ENCODE data around the gene ARSB. TPM values are rescaled to one million over a fixed set of nuclear protein-coding genes. Genes with fewer than 3 reads are reported as not detected.

ARSB gene
- total RNA-seq, 6 donors from 2014 or later: 9.8 to 24.1 (median 18.7) TPM

DNA sequence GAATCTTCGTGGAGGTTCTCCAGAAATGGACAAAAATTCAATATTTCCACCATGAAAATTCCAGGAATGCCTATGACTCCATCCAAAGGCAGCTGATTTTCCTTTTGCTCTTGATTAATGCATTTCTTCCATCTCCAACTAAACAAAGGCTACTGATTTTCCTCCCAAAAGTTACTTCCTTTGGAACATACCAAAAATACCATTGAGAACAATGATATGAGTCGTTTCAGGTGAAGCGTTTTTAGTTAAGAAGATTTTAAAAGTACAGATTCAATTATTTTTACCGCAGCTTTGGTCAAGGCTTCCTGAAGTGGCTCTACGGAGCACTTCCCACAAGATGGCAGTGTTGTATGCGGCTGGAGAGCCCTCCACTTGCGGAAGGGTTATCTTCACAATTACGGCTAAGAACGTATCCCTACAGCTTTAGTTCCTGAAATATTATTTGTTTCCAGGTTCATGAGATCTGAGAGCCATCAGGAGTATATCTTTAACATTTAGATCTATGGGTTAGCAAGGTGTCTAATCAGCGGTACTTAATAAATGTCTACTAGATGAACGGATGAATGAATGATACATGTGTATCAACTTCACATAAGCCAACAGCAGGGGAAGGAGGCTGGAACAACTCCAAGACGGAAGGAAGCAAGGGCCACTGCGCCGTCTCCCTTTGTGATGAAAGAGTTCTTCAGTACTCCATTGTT lies 35.9 kb upstream of the ARSB start:
- H3K36me3 ChIP-seq: no peaks in the 10 kb centered on the region
- H3K9me3 ChIP-seq: no peaks in the 10 kb centered on the region
- H3K4me3 ChIP-seq: peak overlapping the region in 1 of 4 donors; percentile 8
- TF ChIP-seq, protein P1, sequence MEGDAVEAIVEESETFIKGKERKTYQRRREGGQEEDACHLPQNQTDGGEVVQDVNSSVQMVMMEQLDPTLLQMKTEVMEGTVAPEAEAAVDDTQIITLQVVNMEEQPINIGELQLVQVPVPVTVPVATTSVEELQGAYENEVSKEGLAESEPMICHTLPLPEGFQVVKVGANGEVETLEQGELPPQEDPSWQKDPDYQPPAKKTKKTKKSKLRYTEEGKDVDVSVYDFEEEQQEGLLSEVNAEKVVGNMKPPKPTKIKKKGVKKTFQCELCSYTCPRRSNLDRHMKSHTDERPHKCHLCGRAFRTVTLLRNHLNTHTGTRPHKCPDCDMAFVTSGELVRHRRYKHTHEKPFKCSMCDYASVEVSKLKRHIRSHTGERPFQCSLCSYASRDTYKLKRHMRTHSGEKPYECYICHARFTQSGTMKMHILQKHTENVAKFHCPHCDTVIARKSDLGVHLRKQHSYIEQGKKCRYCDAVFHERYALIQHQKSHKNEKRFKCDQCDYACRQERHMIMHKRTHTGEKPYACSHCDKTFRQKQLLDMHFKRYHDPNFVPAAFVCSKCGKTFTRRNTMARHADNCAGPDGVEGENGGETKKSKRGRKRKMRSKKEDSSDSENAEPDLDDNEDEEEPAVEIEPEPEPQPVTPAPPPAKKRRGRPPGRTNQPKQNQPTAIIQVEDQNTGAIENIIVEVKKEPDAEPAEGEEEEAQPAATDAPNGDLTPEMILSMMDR (IDR thresholded peaks at IDR 0.05): peak in 5 of 6 experiments; percentile 47 to 59 (median 57)
- TF ChIP-seq POLR2A (IDR thresholded peaks at IDR 0.05): no peak
- WGBS, 2 donors: 12 to 13% methylated on average over 14 of the region's 14 CpGs
- ATAC-seq (ENCODE audit: low FRiP score in 2 of 2): peak; percentile 75 to 91
- H3K4me1 ChIP-seq: peaks cover 4 to 10% (median 7%) of the 10 kb centered on the region in 4 donors
- H3K27me3 ChIP-seq: no peaks in the 10 kb centered on the region
- peak in 1 of 2 donors; percentile 52 for DNase-seq
- no peak overlapping the region for H3K27ac ChIP-seq

DNA sequence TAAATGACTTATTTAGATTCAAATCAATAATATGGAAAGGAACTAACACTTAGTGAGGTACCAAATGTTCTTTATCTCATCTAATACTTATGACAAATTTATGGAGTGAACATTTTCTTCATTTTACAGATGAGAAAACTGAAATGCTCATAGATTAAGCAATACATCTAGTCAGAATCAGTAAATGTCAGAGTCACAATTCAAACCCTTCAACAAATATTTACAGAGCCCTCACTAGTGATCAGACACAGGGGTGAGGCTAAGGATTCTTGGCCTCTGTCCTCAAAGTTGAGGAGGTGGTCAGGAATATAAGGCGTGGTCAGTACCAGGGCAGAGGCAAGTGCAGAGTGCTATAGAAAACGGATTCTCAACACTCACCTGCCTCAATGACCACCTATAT lies 29.5 kb upstream of the ARSB start:
- 71 to 83% methylated on average over 2 of the region's 2 CpGs for WGBS, 2 donors

DNA sequence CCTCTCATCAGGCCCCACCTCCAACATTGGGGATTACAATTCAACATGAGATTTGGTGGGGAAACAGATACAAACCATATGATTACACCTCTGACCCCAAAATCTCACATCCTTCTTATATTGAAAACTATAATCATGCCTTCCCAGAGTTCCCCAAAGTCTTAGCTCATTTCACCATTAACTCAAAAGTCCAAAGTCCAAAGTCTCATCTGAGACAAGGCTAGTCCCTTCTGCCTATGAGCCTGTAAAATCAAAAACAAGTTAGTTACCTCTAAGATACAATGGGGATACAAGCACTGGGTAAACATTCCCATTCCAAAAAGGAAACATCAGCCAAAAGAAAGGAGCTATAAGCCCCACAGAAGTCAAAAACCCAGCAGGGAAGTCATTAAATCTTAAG lies 26.8 kb upstream of the ARSB start:
- H3K27ac ChIP-seq: no peak overlapping the region
- no peak for TF ChIP-seq POLR2A (IDR thresholded peaks at IDR 0.05)
- TF ChIP-seq, protein P1 (IDR thresholded peaks at IDR 0.05): no peak
- no peak for TF ChIP-seq POLR2AphosphoS5 (IDR thresholded peaks at IDR 0.05)
- TF ChIP-seq EP300 (IDR thresholded peaks at IDR 0.05): no peak
- H3K4me3 ChIP-seq: no peak overlapping the region
- ATAC-seq (ENCODE audit: low FRiP score in 2 of 2) (no peak), DNase-seq (no peak)
- no peaks in the 10 kb centered on the region for H3K4me1 ChIP-seq
- H3K36me3 ChIP-seq: no peaks in the 10 kb centered on the region
- H3K27me3 ChIP-seq: no peaks in the 10 kb centered on the region
- peaks cover 0 to 6% (median 0%) of the 10 kb centered on the region in 4 donors for H3K9me3 ChIP-seq

More for the DNA sequence above, 29.5 kb upstream of the ARSB start:
- Histone ChIP-seq H3K36me3 (no peaks in the 10 kb centered on the region), H3K27me3 (no peaks in the 10 kb centered on the region), H3K9me3 (peaks cover 0 to 6% (median 0%) of the 10 kb centered on the region in 4 donors), H3K4me1 (no peaks in the 10 kb centered on the region), H3K27ac (no peak overlapping the region), H3K4me3 (no peak overlapping the region)
- TF ChIP-seq POLR2AphosphoS5 (IDR thresholded peaks at IDR 0.05) (no peak), EP300 (IDR thresholded peaks at IDR 0.05) (no peak), POLR2A (IDR thresholded peaks at IDR 0.05) (no peak)
- TF ChIP-seq, protein P1 (IDR thresholded peaks at IDR 0.05): no peak
- DNase-seq (no peak), ATAC-seq (ENCODE audit: low FRiP score in 2 of 2) (no peak)

DNA sequence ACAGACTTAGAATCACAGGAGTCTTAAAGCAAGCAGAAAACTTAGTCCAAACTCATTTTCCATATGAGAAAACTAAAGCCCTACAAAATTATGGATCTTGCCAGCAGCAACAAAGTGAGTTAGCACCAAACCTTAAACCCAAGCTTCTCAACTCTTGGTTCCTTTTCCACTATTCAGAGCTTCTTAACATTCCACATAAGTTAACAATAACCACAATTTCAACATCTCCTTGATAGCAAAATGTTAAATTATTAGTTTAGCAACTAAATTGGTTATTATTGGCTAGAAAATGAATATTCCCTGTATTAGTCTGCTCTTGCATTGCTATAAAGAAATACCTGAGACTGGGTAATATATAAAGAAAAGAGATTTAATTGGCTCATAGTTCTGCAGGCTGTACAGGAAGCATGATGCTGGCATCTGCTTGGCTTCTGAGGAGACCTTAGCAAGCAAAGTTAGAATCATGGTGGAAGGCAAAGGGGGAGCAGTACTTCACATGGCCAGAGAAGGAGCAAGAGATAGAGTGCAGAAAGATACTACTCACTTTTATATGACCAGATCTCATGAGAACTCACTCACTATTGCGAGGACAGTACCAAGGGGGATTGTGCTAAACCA lies 26.2 kb upstream of the ARSB start:
- H3K4me3 ChIP-seq: no peak overlapping the region
- ATAC-seq (ENCODE audit: low FRiP score in 2 of 2) (no peak), DNase-seq (no peak)
- H3K27ac ChIP-seq: no peak overlapping the region
- 73 to 95% methylated on average over 1 of the region's 1 CpG for WGBS, 2 donors
- TF ChIP-seq, protein P1 (IDR thresholded peaks at IDR 0.05): no peak
- H3K9me3 ChIP-seq: peaks cover 0 to 6% (median 0%) of the 10 kb centered on the region in 4 donors
- no peaks in the 10 kb centered on the region for H3K4me1 ChIP-seq
- H3K27me3 ChIP-seq: no peaks in the 10 kb centered on the region
- H3K36me3 ChIP-seq: no peaks in the 10 kb centered on the region

DNA sequence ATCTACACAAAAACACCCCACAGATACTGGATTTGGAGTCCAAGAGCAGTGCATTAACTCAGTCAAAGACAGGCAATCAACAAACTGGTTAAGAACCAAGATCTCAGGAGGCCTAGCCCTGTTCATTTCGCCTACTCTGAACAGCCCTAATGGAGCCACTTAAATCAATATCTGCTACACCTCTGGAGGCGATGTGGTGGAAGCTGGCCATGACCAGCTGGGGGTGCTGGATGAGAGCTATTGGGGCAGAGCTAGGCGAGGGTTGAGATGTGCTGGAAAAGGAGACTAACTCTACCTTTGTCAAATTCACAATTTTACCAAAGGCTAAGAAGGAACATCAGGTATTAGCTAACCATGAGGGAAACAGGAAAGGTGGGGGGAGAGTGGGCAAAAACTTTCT lies 23.3 kb upstream of the ARSB start:
- Histone ChIP-seq H3K9me3 (peaks cover 0 to 6% (median 0%) of the 10 kb centered on the region in 4 donors), H3K27ac (no peak overlapping the region), H3K4me3 (no peak overlapping the region), H3K4me1 (no peaks in the 10 kb centered on the region), H3K36me3 (no peaks in the 10 kb centered on the region), H3K27me3 (no peaks in the 10 kb centered on the region)
- WGBS, 2 donors: 59 to 98% methylated on average over 3 of the region's 3 CpGs
- no peak for ATAC-seq (ENCODE audit: low FRiP score in 2 of 2)
- TF ChIP-seq, protein P1 (IDR thresholded peaks at IDR 0.05): no peak
- TF ChIP-seq EP300 (IDR thresholded peaks at IDR 0.05) (no peak), POLR2AphosphoS5 (IDR thresholded peaks at IDR 0.05) (no peak), POLR2A (IDR thresholded peaks at IDR 0.05) (no peak)
- no peak for DNase-seq

Data from upper lobe of left lung (tissue), 6 donors.